HepG2 (cell line): ENCODE data around the gene SETD1A. TPM values are rescaled to one million over a fixed set of nuclear protein-coding genes. Genes with fewer than 3 reads are reported as not detected.
A peak's percentile ranks its signal among the peaks of the same experiment; 100 is the strongest.

ENCODE experiments used
- ARID5B ChIP-seq: IDR thresholded peaks from 2 replicates; pipeline ENCODE4 v1.4.0; 2020; ENCODE audit warnings: mild to moderate bottlenecking, missing genetic modification reagents
- DNMT1 ChIP-seq: sonication (generic); formaldehyde crosslinking; IDR thresholded peaks from 2 replicates; pipeline ENCODE4 v1.5.1; 2020; ENCODE audit warnings: mild to moderate bottlenecking, missing genetic modification reagents
- GABPB1 ChIP-seq: IDR thresholded peaks from 2 replicates; pipeline ENCODE4 v1.6.1; 2016; ENCODE audit warnings: mild to moderate bottlenecking, missing genetic modification reagents, moderate library complexity, missing compliant biosample characterization
- IRF9 ChIP-seq: sonication (generic); formaldehyde crosslinking; IDR thresholded peaks from 2 replicates; pipeline ENCODE4 v1.8.0; 2022; ENCODE audit warnings: missing genetic modification reagents, mild to moderate bottlenecking, borderline replicate concordance
- KAT7 ChIP-seq: IDR thresholded peaks from 2 replicates; pipeline ENCODE4 v1.6.1; 2018; ENCODE audit warnings: borderline replicate concordance, missing compliant biosample characterization
- KDM5B ChIP-seq: sonication (generic); formaldehyde crosslinking; IDR thresholded peaks from 2 replicates; pipeline ENCODE4 v1.4.0; 2020; ENCODE audit warnings: missing genetic modification reagents, mild to moderate bottlenecking, borderline replicate concordance
- MEIS1 ChIP-seq: sonication (generic); formaldehyde crosslinking; IDR thresholded peaks from 2 replicates; pipeline ENCODE4 v1.9.0; 2021; ENCODE audit warnings: mild to moderate bottlenecking, missing genetic modification reagents, moderate library complexity, borderline replicate concordance
- NPAS2 ChIP-seq: sonication (generic); formaldehyde crosslinking; IDR thresholded peaks from 2 replicates; pipeline ENCODE4 v1.8.0; 2022; ENCODE audit warnings: mild to moderate bottlenecking, missing genetic modification reagents, borderline replicate concordance
- PCBP1 ChIP-seq: fragments of 200-400 bp; formaldehyde crosslinking; IDR thresholded peaks from 2 replicates; pipeline ENCODE4 v1.6.1; 2017; ENCODE audit warnings: mild to moderate bottlenecking, low read depth, low read length, borderline replicate concordance
- PRDM10 ChIP-seq: sonication (generic); formaldehyde crosslinking; IDR thresholded peaks from 2 replicates; pipeline ENCODE4 v1.4.0; 2020; ENCODE audit warnings: low read depth, missing genetic modification reagents
- SIX4 ChIP-seq: sonication (generic); formaldehyde crosslinking; IDR thresholded peaks from 2 replicates; pipeline ENCODE4 v1.4.0; 2020; ENCODE audit warnings: missing genetic modification reagents
- SMARCE1 ChIP-seq: fragments of 450-650 bp; IDR thresholded peaks from 2 replicates; pipeline ENCODE4 v1.6.1; 2017; ENCODE audit warnings: borderline replicate concordance
- SRY ChIP-seq: sonication (generic); formaldehyde crosslinking; IDR thresholded peaks from 2 replicates; pipeline ENCODE4 v1.8.0; 2022; ENCODE audit warnings: mild to moderate bottlenecking, missing genetic modification reagents
- STAT5B ChIP-seq: sonication (generic); formaldehyde crosslinking; IDR thresholded peaks from 2 replicates; pipeline ENCODE4 v1.4.0; 2020; ENCODE audit warnings: missing genetic modification reagents
- TGIF2 ChIP-seq: IDR thresholded peaks from 2 replicates; pipeline ENCODE4 v1.6.1; 2016; ENCODE audit warnings: control low read depth, missing compliant biosample characterization
- ZBTB25 ChIP-seq: IDR thresholded peaks from 2 replicates; pipeline ENCODE4 v1.6.1; 2018; ENCODE audit warnings: missing genetic modification reagents
- ZNF3 ChIP-seq: IDR thresholded peaks from 2 replicates; pipeline ENCODE4 v1.7.0; 2017; ENCODE audit warnings: inconsistent platforms
- ZNF746 ChIP-seq: sonication (generic); formaldehyde crosslinking; IDR thresholded peaks from 2 replicates; pipeline ENCODE4 v1.8.0; 2022; ENCODE audit warnings: mild to moderate bottlenecking, missing genetic modification reagents
- ZNF83 ChIP-seq: sonication (generic); formaldehyde crosslinking; IDR thresholded peaks from 2 replicates; pipeline ENCODE4 v1.4.0; 2020; ENCODE audit warnings: missing genetic modification reagents, mild to moderate bottlenecking, borderline replicate concordance
- ZNF878 ChIP-seq: sonication (generic); formaldehyde crosslinking; IDR thresholded peaks from 2 replicates; pipeline ENCODE4 v1.8.1; 2023; ENCODE audit warnings: mild to moderate bottlenecking, missing genetic modification reagents, moderate library complexity
- polyA plus RNA-seq, 8 experiments: library from polyadenylated mRNA; depleted of rRNA in 3 of 8; stranded (reverse) in 7 of 8; unstranded in 1 of 8; fragments of >200 nt; fragmentation: Illumina TruSeq in 4 of 8; extraction: Trizol in 4 of 8; gene quantifications; 2 replicates each; pipeline versions ENCODE4 v1.2.1 to v1.2.3, GENCODE V29; 2011 to 2016; ENCODE audit warnings: low read depth in 4 of 8, missing spikeins in 1 of 8, mixed read lengths in 1 of 8; ENCODE audit not compliant: insufficient read depth in 1 of 8
- total RNA-seq, 5 experiments: library from RNA; depleted of rRNA; stranded (reverse); fragments of >200 nt; fragmentation: Illumina TruSeq; extraction: Trizol; gene quantifications; 2 replicates each; pipeline ENCODE4 v1.2.3, GENCODE V29; 2016; ENCODE audit warnings: low read depth in 1 of 5

Gene SETD1A
- total and polyA plus RNA-seq, 2 of the 13 experiments (the other 11 are each of a cell fraction or from before 2014, with no cell fraction given), result 3.8 to 5.6 TPM

- TF ChIP-seq ZBTB25 (CRISPR knock-in tag), result no peak
- no peak; the same call in 1 of the 2 replicates for TF ChIP-seq TGIF2 (CRISPR knock-in tag)
- no peak; the same call in 1 of the 2 replicates for TF ChIP-seq DNMT1 (CRISPR knock-in tag)
- TF ChIP-seq STAT5B (CRISPR knock-in tag), result peak; percentile 59; the same call in 1 of the 2 replicates
- TF ChIP-seq ZNF746 (CRISPR knock-in tag), result no peak
- peak; percentile 81 for TF ChIP-seq IRF9 (CRISPR knock-in tag)
- no peak for TF ChIP-seq ZNF3 (CRISPR knock-in tag)
- TF ChIP-seq SIX4 (CRISPR knock-in tag), result no peak; the same call in 1 of the 2 replicates
- peak; percentile 45; the same call in 1 of the 2 replicates for TF ChIP-seq PRDM10 (CRISPR knock-in tag)
- TF ChIP-seq PCBP1, result no peak
- TF ChIP-seq ARID5B, result peak; percentile 32; the same call in 1 of the 2 replicates
- TF ChIP-seq KAT7 (CRISPR knock-in tag), result peak; percentile 75
- no peak for TF ChIP-seq ZNF83 (CRISPR knock-in tag)
- TF ChIP-seq ZNF878 (CRISPR knock-in tag), result no peak
- TF ChIP-seq GABPB1 (CRISPR knock-in tag), result peak; percentile 66
- TF ChIP-seq KDM5B (CRISPR knock-in tag), result peak; percentile 79
- no peak for TF ChIP-seq SMARCE1
- TF ChIP-seq SRY (CRISPR knock-in tag), result peak; percentile 62; the same call in 1 of the 2 replicates
- TF ChIP-seq MEIS1 (CRISPR knock-in tag), result peak; percentile 18
- no peak for TF ChIP-seq NPAS2
These were observed 39.6 kb downstream of the SETD1A start (continued) for GRCh38 chr16:30996985-30997724.
